Measurements from ENCODE around the gene TRIM60.
"Not testable (repeated sequence)": the region's sequence is repeated elsewhere in the genome, so short reads cannot be mapped to it uniquely, and the experiment has no call there.

The TRIM60 gene

GRCh38 chr4:165031436-165032211, at the start of gene TRIM60:
Gene TRIM60, plus strand, starts transcription at chr4:165031999. Its CDS starts 8,074 bp downstream, at chr4:165040073.
- DNase-seq (ENCODE audit: low spot score) = no peak

GRCh38 chr4:164989471-164989870, 42.3 kb upstream of the TRIM60 start:
- no peak for DNase-seq (ENCODE audit: low spot score)

GRCh38 chr4:164990786-164991185, 41.0 kb upstream of the TRIM60 start:
- not testable (repeated sequence) for DNase-seq (ENCODE audit: low spot score)

- DNase-seq (ENCODE audit: low spot score) = not testable (repeated sequence)
Measured at GRCh38 chr4:164996123-164996522, 35.7 kb upstream of the TRIM60 start.

- no peak for DNase-seq (ENCODE audit: low spot score)
Measured at GRCh38 chr4:164997324-164997723, 34.5 kb upstream of the TRIM60 start.

GRCh38 chr4:164997941-164998340, 33.9 kb upstream of the TRIM60 start:
- no peak for DNase-seq (ENCODE audit: low spot score)

- DNase-seq (ENCODE audit: low spot score) = not testable (repeated sequence)
Measured at GRCh38 chr4:164998526-164999080, 33.2 kb upstream of the TRIM60 start.

- DNase-seq (ENCODE audit: low spot score) = not testable (repeated sequence)
Measured at GRCh38 chr4:165001957-165002356, 29.8 kb upstream of the TRIM60 start.

GRCh38 chr4:165005352-165005925, 26.4 kb upstream of the TRIM60 start:
- DNase-seq (ENCODE audit: low spot score) = no peak

- no peak for DNase-seq (ENCODE audit: low spot score)
Measured at GRCh38 chr4:165006456-165006855, 25.3 kb upstream of the TRIM60 start.

GRCh38 chr4:165006886-165007285, 24.9 kb upstream of the TRIM60 start:
- no peak for DNase-seq (ENCODE audit: low spot score)

- no peak for DNase-seq (ENCODE audit: low spot score)
Measured at GRCh38 chr4:165009493-165010227, 22.1 kb upstream of the TRIM60 start.

GRCh38 chr4:165010487-165010886, 21.3 kb upstream of the TRIM60 start:
- DNase-seq (ENCODE audit: low spot score) = no peak

- no peak for DNase-seq (ENCODE audit: low spot score)
Measured at GRCh38 chr4:165010991-165011390, 20.8 kb upstream of the TRIM60 start.

GRCh38 chr4:165011403-165011802, 20.4 kb upstream of the TRIM60 start:
- no peak for DNase-seq (ENCODE audit: low spot score)

GRCh38 chr4:165013691-165014090, 18.1 kb upstream of the TRIM60 start:
- DNase-seq (ENCODE audit: low spot score) = no peak

GRCh38 chr4:165016971-165017370, 14.8 kb upstream of the TRIM60 start:
- DNase-seq (ENCODE audit: low spot score) = no peak

- not testable (repeated sequence) for DNase-seq (ENCODE audit: low spot score)
Measured at GRCh38 chr4:165019995-165020394, 11.8 kb upstream of the TRIM60 start.

- not testable (repeated sequence) for DNase-seq (ENCODE audit: low spot score)
Measured at GRCh38 chr4:165025782-165026181, 6.0 kb upstream of the TRIM60 start.

GRCh38 chr4:165027762-165028402, 3.9 kb upstream of the TRIM60 start:
- no peak for DNase-seq (ENCODE audit: low spot score)

- DNase-seq (ENCODE audit: low spot score) = no peak
Measured at GRCh38 chr4:165048170-165048569, 16.4 kb downstream of the TRIM60 start.

- no peak for DNase-seq (ENCODE audit: low spot score)
Measured at GRCh38 chr4:165052627-165053026, 20.8 kb downstream of the TRIM60 start.

Measured in CD4-positive, alpha-beta T cell treated with Interleukin-15 for 4 hours (primary cell).